Mesenchymal stem cell (in vitro differentiated cells and primary cell): ENCODE measurements around the gene EFNA5.

Experiments
- DNase-seq: peaks from one replicate; pipeline ENCODE4 v3.0.0-alpha.2; 2013
- H2AFZ ChIP-seq: one replicate; pipeline ENCODE4 v1.6.1; 2013; ENCODE audit warnings: low read depth, mild to moderate bottlenecking, control low read depth, inconsistent platforms, low read length, moderate library complexity
- H2AK5ac ChIP-seq: 2 replicates; pipeline ENCODE4 v1.6.1; 2013; ENCODE audit warnings: low read length, moderate library complexity, mild to moderate bottlenecking, inconsistent platforms; ENCODE audit not compliant: severe bottlenecking
- H2BK120ac ChIP-seq: one replicate; pipeline ENCODE4 v1.6.1; 2013; ENCODE audit warnings: low read depth, mild to moderate bottlenecking, inconsistent platforms, low read length, moderate library complexity
- H2BK12ac ChIP-seq, 2 experiments: one replicate each; pipeline ENCODE4 v1.6.1; 2013; ENCODE audit warnings: inconsistent platforms in 2 of 2, low read length in 2 of 2, mild to moderate bottlenecking in 2 of 2, moderate library complexity in 2 of 2, control low read depth in 1 of 2
- H2BK15ac ChIP-seq: one replicate; pipeline ENCODE4 v1.6.1; 2013; ENCODE audit warnings: mild to moderate bottlenecking, low read depth, inconsistent platforms; ENCODE audit not compliant: poor library complexity, severe bottlenecking
- H2BK5ac ChIP-seq: 2 replicates; pipeline ENCODE4 v1.6.1; 2013; ENCODE audit warnings: low read depth, mild to moderate bottlenecking, low read length, control low read depth, inconsistent platforms; ENCODE audit not compliant: poor library complexity, severe bottlenecking
- H3K14ac ChIP-seq, 2 experiments: one replicate each; pipeline ENCODE4 v1.6.1; 2013; ENCODE audit warnings: inconsistent platforms in 2 of 2, low read length in 2 of 2, control low read depth in 1 of 2, mild to moderate bottlenecking in 1 of 2, moderate library complexity in 1 of 2
- H3K18ac ChIP-seq, 2 experiments: one replicate each; pipeline ENCODE4 v1.6.1; 2013; ENCODE audit warnings: inconsistent platforms in 2 of 2, low read length in 2 of 2, control low read depth in 1 of 2, low read depth in 1 of 2, mild to moderate bottlenecking in 1 of 2
- H3K23ac ChIP-seq, 2 experiments: one replicate each; pipeline ENCODE4 v1.6.1; 2013; ENCODE audit warnings: inconsistent platforms in 2 of 2, low read length in 2 of 2, mild to moderate bottlenecking in 2 of 2, moderate library complexity in 2 of 2, control low read depth in 1 of 2
- H3K27ac ChIP-seq: 2 replicates; pipeline ENCODE4 v1.5.1; 2013; ENCODE audit warnings: mild to moderate bottlenecking, moderate library complexity, low read length, control low read depth, inconsistent platforms; ENCODE audit not compliant: poor library complexity, severe bottlenecking
- H3K27me3 ChIP-seq, 2 experiments: 2 replicates each; pipeline versions ENCODE4 v1.6.1 to v1.7.0; 2013; ENCODE audit warnings: low read length in 2 of 2, mild to moderate bottlenecking in 2 of 2, moderate library complexity in 2 of 2, control low read depth in 1 of 2, inconsistent platforms in 1 of 2; ENCODE audit not compliant: control insufficient read depth in 1 of 2, insufficient read depth in 1 of 2
- H3K36me3 ChIP-seq, 2 experiments: 2 replicates each; pipeline versions ENCODE4 v1.6.1 to v1.7.0; 2013; ENCODE audit warnings: low read length in 2 of 2, control low read depth in 1 of 2, inconsistent platforms in 1 of 2, low read depth in 1 of 2, mild to moderate bottlenecking in 1 of 2; ENCODE audit not compliant: insufficient read depth in 2 of 2, control insufficient read depth in 1 of 2
- H3K4ac ChIP-seq, 2 experiments: one replicate each; pipeline ENCODE4 v1.6.1; 2013; ENCODE audit warnings: inconsistent platforms in 2 of 2, low read length in 2 of 2, mild to moderate bottlenecking in 2 of 2, moderate library complexity in 2 of 2, control low read depth in 1 of 2, low read depth in 1 of 2
- H3K4me1 ChIP-seq: 2 replicates; pipeline ENCODE4 v1.6.1; 2013; ENCODE audit warnings: low read depth, low read length, control low read depth; ENCODE audit not compliant: control insufficient read depth, insufficient read depth
- H3K4me2 ChIP-seq: 2 replicates; pipeline ENCODE4 v1.6.1; 2013; ENCODE audit warnings: low read length, mild to moderate bottlenecking, inconsistent platforms; ENCODE audit not compliant: poor library complexity, severe bottlenecking
- H3K4me3 ChIP-seq, 2 experiments: 2 replicates each; pipeline versions ENCODE4 v1.5.1 to v1.7.0; 2013; ENCODE audit warnings: low read length in 2 of 2, mild to moderate bottlenecking in 2 of 2, control low read depth in 1 of 2, low read depth in 1 of 2; ENCODE audit not compliant: insufficient read depth in 1 of 2
- H3K79me1 ChIP-seq: replicated peaks from 2 replicates; pipeline ENCODE4 v1.6.1; 2013; ENCODE audit warnings: mild to moderate bottlenecking, control low read depth, low read length, inconsistent platforms; ENCODE audit not compliant: poor library complexity, severe bottlenecking
- H3K9ac ChIP-seq: 2 replicates; pipeline ENCODE4 v1.7.0; 2013; ENCODE audit warnings: mild to moderate bottlenecking, low read length, moderate library complexity
- H3K9me3 ChIP-seq: 2 replicates; pipeline ENCODE4 v1.7.0; 2013; ENCODE audit warnings: mild to moderate bottlenecking, low read length; ENCODE audit not compliant: control insufficient read depth
- H4K8ac ChIP-seq: one replicate; pipeline ENCODE4 v1.6.1; 2013; ENCODE audit warnings: inconsistent platforms, mild to moderate bottlenecking, low read length, moderate library complexity
- H4K91ac ChIP-seq: one replicate; pipeline ENCODE4 v1.6.1; 2013; ENCODE audit warnings: mild to moderate bottlenecking, low read length, inconsistent platforms
- WGBS: methylation state at CpG from one replicate; pipeline ENCODE4 v1.1.7; 2013; ENCODE audit warnings: mixed read lengths; 5-methylcytosine and 5-hydroxymethylcytosine counted together

Gene EFNA5

GRCh38 chr5:107574287-107574686 lies 96.5 kb downstream of the EFNA5 start:
- DNase-seq: no peak
- Histone ChIP-seq H2BK120ac (no peak overlapping the region), H3K9me3 (no peaks in the 10 kb centered on the region), H3K27ac (no peak overlapping the region), H3K36me3 (no peaks in the 10 kb centered on the region), H3K4me2 (no peak overlapping the region), H3K27me3 (no peaks in the 10 kb centered on the region), H3K14ac (no peak overlapping the region), H2AK5ac (no peak overlapping the region), H4K91ac (no peak overlapping the region), H4K8ac (no peak overlapping the region), H3K4me1 (peaks cover 12% of the 10 kb centered on the region), H3K4ac (no peak overlapping the region), H2AFZ (no peak overlapping the region), H2BK15ac (no peak overlapping the region), H3K18ac (no peak overlapping the region), H3K4me3 (no peak overlapping the region), H3K9ac (no peak overlapping the region), H2BK5ac (no peak overlapping the region), H3K23ac (no peak overlapping the region), H2BK12ac (no peak overlapping the region), H3K79me1 (peaks cover 27% of the 10 kb centered on the region)
- WGBS: no CpG with 5 or more reads among the region's 1 CpG

- Histone ChIP-seq H2BK15ac (no peak overlapping the region), H4K8ac (no peak overlapping the region)
- WGBS: 98% methylated on average over 7 of the region's 8 CpGs
Observed at GRCh38 chr5:107572715-107573368, 97.9 kb downstream of the EFNA5 start.

GRCh38 chr5:107571621-107572536 lies 98.9 kb downstream of the EFNA5 start:
- Histone ChIP-seq H3K27ac (peak overlapping the region; percentile 37), H3K9ac (peak overlapping the region; percentile 84), H3K18ac (peak overlapping the region in 1 of 2 experiments; percentile 77), H2AK5ac (peak overlapping the region; percentile 68), H3K27me3 (no peaks in the 10 kb centered on the region), H3K4me1 (peaks cover 10% of the 10 kb centered on the region), H4K8ac (peak overlapping the region; percentile 4), H2AFZ (no peak overlapping the region), H2BK12ac (no peak overlapping the region), H3K4me2 (peak overlapping the region; percentile 17), H2BK120ac (no peak overlapping the region), H3K4ac (peak overlapping the region in 1 of 2 experiments; percentile 25), H3K36me3 (no peaks in the 10 kb centered on the region), H3K14ac (no peak overlapping the region), H2BK15ac (peak overlapping the region; percentile 88), H3K4me3 (peak overlapping the region in 1 of 2 experiments; percentile 74), H3K79me1 (peaks cover 15% of the 10 kb centered on the region), H4K91ac (no peak overlapping the region), H3K23ac (no peak overlapping the region), H2BK5ac (no peak overlapping the region), H3K9me3 (no peaks in the 10 kb centered on the region)
- WGBS: 18% methylated on average over 23 of the region's 26 CpGs
- peak; percentile 88 for DNase-seq

More at GRCh38 chr5:107572715-107573368, 97.9 kb downstream of the EFNA5 start:
- no peak overlapping the region for H3K4ac ChIP-seq
- no peak for DNase-seq
- no peak overlapping the region for H2BK12ac ChIP-seq
- H3K4me3 ChIP-seq: peak overlapping the region in 1 of 2 experiments; percentile 74
- H3K4me1 ChIP-seq: peaks cover 10% of the 10 kb centered on the region
- no peak overlapping the region for H3K23ac ChIP-seq
- H2BK120ac ChIP-seq: no peak overlapping the region
- no peak overlapping the region for H2BK5ac ChIP-seq
- no peak overlapping the region for H4K91ac ChIP-seq
- peak overlapping the region; percentile 84 for H3K9ac ChIP-seq
- peak overlapping the region; percentile 9 for H2AK5ac ChIP-seq
- H3K4me2 ChIP-seq: no peak overlapping the region
- no peak overlapping the region for H3K27ac ChIP-seq
- no peak overlapping the region for H3K18ac ChIP-seq
- H3K36me3 ChIP-seq: no peaks in the 10 kb centered on the region
- H3K9me3 ChIP-seq: no peaks in the 10 kb centered on the region
- H3K27me3 ChIP-seq: no peaks in the 10 kb centered on the region
- H3K14ac ChIP-seq: no peak overlapping the region
- H3K79me1 ChIP-seq: peaks cover 19% of the 10 kb centered on the region
- H2AFZ ChIP-seq: no peak overlapping the region
